ENCODE measurements around the gene RPTOR.

The RPTOR gene

DNA sequence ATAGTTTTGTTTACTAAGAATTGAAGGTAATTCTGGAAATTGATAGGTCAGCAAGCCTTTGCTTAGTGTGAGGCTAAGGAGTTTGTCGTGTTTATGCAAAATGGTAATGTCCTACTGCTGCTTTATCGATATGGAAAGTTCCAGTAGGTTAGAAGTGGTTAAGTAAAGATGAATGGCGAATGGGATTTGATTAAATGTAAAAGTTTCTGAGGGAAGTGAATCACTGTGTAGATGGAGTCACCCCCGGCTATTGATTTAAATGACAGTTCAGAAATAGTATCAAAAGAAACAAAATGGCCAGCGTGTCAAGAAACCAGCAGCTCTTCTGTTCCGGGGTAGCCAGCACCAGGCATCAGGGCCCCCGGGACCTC is 131.4 kb downstream of the RPTOR start:
- Histone ChIP-seq H3K9me3 (replicated peaks in 1 of 2; ENCODE audit: control insufficient read depth in 2 of 2, insufficient read depth in 1 of 2, low read depth in 1 of 2, low read length in 2 of 2) (no peaks in the 10 kb centered on the region), H3K27me3 (ENCODE audit: control insufficient read depth in 3 of 3, insufficient read depth in 3 of 3, low read depth in 1 of 3, low read length in 3 of 3) (no peaks in the 10 kb centered on the region), H2AFZ (ENCODE audit: low read length) (no peak overlapping the region), H3K27ac (replicated peaks; ENCODE audit: low read length) (no peak overlapping the region), H2BK5ac (ENCODE audit: low read length) (no peak overlapping the region), H4K8ac (ENCODE audit: low read depth, low read length) (no peak overlapping the region), H3K23ac (ENCODE audit: low read depth, low read length, poor library complexity) (no peak overlapping the region), H2BK120ac (ENCODE audit: low read depth, low read length) (no peak overlapping the region), H3K36me3 (replicated peaks in 1 of 2; ENCODE audit: control insufficient read depth in 2 of 2, insufficient read depth in 2 of 2, low read length in 2 of 2) (no peaks in the 10 kb centered on the region), H4K91ac (ENCODE audit: low read depth, low read length, poor library complexity) (no peak overlapping the region), H3K14ac (ENCODE audit: low read length) (no peak overlapping the region), H3K79me1 (ENCODE audit: low read depth, low read length) (no peaks in the 10 kb centered on the region), H3K9ac (ENCODE audit: low read depth, low read length, poor library complexity) (no peak overlapping the region), H3K4me1 (ENCODE audit: control insufficient read depth in 2 of 2, insufficient read depth in 1 of 2, low read depth in 1 of 2, low read length in 2 of 2) (peaks cover 7 to 22% of the 10 kb centered on the region in 2 donors), H3K18ac (ENCODE audit: low read length) (no peak overlapping the region), H3K4me3 (ENCODE audit: low read length in 2 of 2) (no peak overlapping the region), H2BK12ac (ENCODE audit: low read length) (no peak overlapping the region), H2AK5ac (ENCODE audit: low read depth, low read length) (no peak overlapping the region), H3K4ac (ENCODE audit: low read length) (no peak overlapping the region), H2BK15ac (ENCODE audit: low read length) (no peak overlapping the region), H3K4me2 (ENCODE audit: insufficient read depth, low read length, poor library complexity, severe bottlenecking) (no peak overlapping the region)
- 100% methylated on average over 1 to 2 of the region's 7 CpGs for WGBS, 2 donors (ENCODE audit: extremely low coverage in 2 of 2, insufficient read length in 2 of 2, insufficient replicate concordance in 1 of 2)
- DNase-seq (ENCODE audit: low spot score), result no peak

- Histone ChIP-seq H2BK120ac (ENCODE audit: low read depth, low read length) (no peak overlapping the region), H2BK5ac (ENCODE audit: low read length) (no peak overlapping the region), H3K4ac (ENCODE audit: low read length) (no peak overlapping the region), H2AFZ (ENCODE audit: low read length) (no peak overlapping the region), H2BK15ac (ENCODE audit: low read length) (no peak overlapping the region), H2AK5ac (ENCODE audit: low read depth, low read length) (peak overlapping the region; percentile 23), H3K9me3 (replicated peaks in 1 of 2; ENCODE audit: control insufficient read depth in 2 of 2, insufficient read depth in 1 of 2, low read depth in 1 of 2, low read length in 2 of 2) (no peaks in the 10 kb centered on the region), H3K27me3 (ENCODE audit: control insufficient read depth in 3 of 3, insufficient read depth in 3 of 3, low read depth in 1 of 3, low read length in 3 of 3) (no peaks in the 10 kb centered on the region), H3K79me1 (ENCODE audit: low read depth, low read length) (no peaks in the 10 kb centered on the region), H3K14ac (ENCODE audit: low read length) (no peak overlapping the region), H3K27ac (replicated peaks; ENCODE audit: low read length) (no peak overlapping the region), H3K4me1 (ENCODE audit: control insufficient read depth in 2 of 2, insufficient read depth in 1 of 2, low read depth in 1 of 2, low read length in 2 of 2) (peaks cover 7 to 22% of the 10 kb centered on the region in 2 donors), H4K8ac (ENCODE audit: low read depth, low read length) (no peak overlapping the region), H3K18ac (ENCODE audit: low read length) (peak overlapping the region; percentile 22), H3K4me3 (ENCODE audit: low read length in 2 of 2) (no peak overlapping the region), H3K9ac (ENCODE audit: low read depth, low read length, poor library complexity) (no peak overlapping the region), H3K23ac (ENCODE audit: low read depth, low read length, poor library complexity) (no peak overlapping the region), H3K36me3 (replicated peaks in 1 of 2; ENCODE audit: control insufficient read depth in 2 of 2, insufficient read depth in 2 of 2, low read length in 2 of 2) (no peaks in the 10 kb centered on the region), H3K4me2 (ENCODE audit: insufficient read depth, low read length, poor library complexity, severe bottlenecking) (no peak overlapping the region), H2BK12ac (ENCODE audit: low read length) (no peak overlapping the region), H4K91ac (ENCODE audit: low read depth, low read length, poor library complexity) (no peak overlapping the region)
- DNase-seq (ENCODE audit: low spot score), result no peak
- no CpG with 5 or more reads among the region's 9 CpGs for WGBS, 2 donors (ENCODE audit: extremely low coverage in 2 of 2, insufficient read length in 2 of 2, insufficient replicate concordance in 1 of 2)
These were observed 131.9 kb downstream of the RPTOR start for GRCh38 chr17:80676564-80676963.

- Histone ChIP-seq H2BK5ac (ENCODE audit: low read length) (no peak overlapping the region), H3K36me3 (replicated peaks in 1 of 2; ENCODE audit: control insufficient read depth in 2 of 2, insufficient read depth in 2 of 2, low read length in 2 of 2) (no peaks in the 10 kb centered on the region), H3K4me2 (ENCODE audit: insufficient read depth, low read length, poor library complexity, severe bottlenecking) (no peak overlapping the region), H3K18ac (ENCODE audit: low read length) (no peak overlapping the region), H2BK12ac (ENCODE audit: low read length) (no peak overlapping the region), H3K4ac (ENCODE audit: low read length) (no peak overlapping the region), H3K14ac (ENCODE audit: low read length) (no peak overlapping the region), H3K4me3 (ENCODE audit: low read length in 2 of 2) (no peak overlapping the region), H3K9me3 (replicated peaks in 1 of 2; ENCODE audit: control insufficient read depth in 2 of 2, insufficient read depth in 1 of 2, low read depth in 1 of 2, low read length in 2 of 2) (no peaks in the 10 kb centered on the region), H3K79me1 (ENCODE audit: low read depth, low read length) (no peaks in the 10 kb centered on the region), H2BK120ac (ENCODE audit: low read depth, low read length) (no peak overlapping the region), H2BK15ac (ENCODE audit: low read length) (no peak overlapping the region), H3K4me1 (ENCODE audit: control insufficient read depth in 2 of 2, insufficient read depth in 1 of 2, low read depth in 1 of 2, low read length in 2 of 2) (peaks cover 7 to 22% of the 10 kb centered on the region in 2 donors), H4K8ac (ENCODE audit: low read depth, low read length) (no peak overlapping the region), H2AK5ac (ENCODE audit: low read depth, low read length) (no peak overlapping the region), H3K23ac (ENCODE audit: low read depth, low read length, poor library complexity) (no peak overlapping the region), H3K27me3 (ENCODE audit: control insufficient read depth in 3 of 3, insufficient read depth in 3 of 3, low read depth in 1 of 3, low read length in 3 of 3) (no peaks in the 10 kb centered on the region), H4K91ac (ENCODE audit: low read depth, low read length, poor library complexity) (no peak overlapping the region), H2AFZ (ENCODE audit: low read length) (no peak overlapping the region), H3K9ac (ENCODE audit: low read depth, low read length, poor library complexity) (no peak overlapping the region), H3K27ac (replicated peaks; ENCODE audit: low read length) (no peak overlapping the region)
- WGBS, 2 donors (ENCODE audit: extremely low coverage in 2 of 2, insufficient read length in 2 of 2, insufficient replicate concordance in 1 of 2), result no CpG with 5 or more reads among the region's 3 CpGs
- no peak for DNase-seq (ENCODE audit: low spot score)
These were observed 132.6 kb downstream of the RPTOR start for GRCh38 chr17:80677214-80677756.

DNA sequence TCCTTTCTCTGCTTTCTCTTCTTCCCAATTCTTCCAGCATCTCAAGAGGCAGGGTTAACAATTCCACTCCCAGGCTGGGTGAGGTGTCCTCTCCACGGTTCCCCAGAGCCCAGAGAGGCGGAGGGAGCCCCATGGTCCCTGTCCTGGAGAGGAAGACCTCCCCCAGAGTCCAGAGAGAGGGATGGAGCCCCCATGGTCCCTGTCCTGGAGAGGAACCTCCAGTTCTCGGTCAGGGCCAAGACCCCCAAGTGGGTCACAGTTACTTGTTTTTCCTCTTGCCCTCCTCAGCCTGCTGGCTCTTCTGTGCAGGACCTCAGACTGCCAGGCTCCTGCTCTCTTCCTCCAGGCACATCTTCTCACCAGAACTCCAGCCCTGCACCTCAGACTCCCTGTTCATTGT is 135.2 kb downstream of the RPTOR start:
- H4K8ac ChIP-seq (ENCODE audit: low read depth, low read length), result no peak overlapping the region
- no peak overlapping the region for H2BK5ac ChIP-seq (ENCODE audit: low read length)
- WGBS, 2 donors (ENCODE audit: extremely low coverage in 2 of 2, insufficient read length in 2 of 2, insufficient replicate concordance in 1 of 2), result no CpG with 5 or more reads among the region's 3 CpGs
- H3K23ac ChIP-seq (ENCODE audit: low read depth, low read length, poor library complexity), result no peak overlapping the region
- H3K18ac ChIP-seq (ENCODE audit: low read length), result peak overlapping the region; percentile 6
- peak overlapping the region; percentile 9 for H2AK5ac ChIP-seq (ENCODE audit: low read depth, low read length)
- H3K9ac ChIP-seq (ENCODE audit: low read depth, low read length, poor library complexity), result no peak overlapping the region
- no peak overlapping the region for H4K91ac ChIP-seq (ENCODE audit: low read depth, low read length, poor library complexity)
- H3K79me1 ChIP-seq (ENCODE audit: low read depth, low read length), result no peaks in the 10 kb centered on the region
- H3K4me3 ChIP-seq (ENCODE audit: low read length in 2 of 2), result no peak overlapping the region
- H3K9me3 ChIP-seq (replicated peaks in 1 of 2; ENCODE audit: control insufficient read depth in 2 of 2, insufficient read depth in 1 of 2, low read depth in 1 of 2, low read length in 2 of 2), result no peaks in the 10 kb centered on the region
- H3K36me3 ChIP-seq (replicated peaks in 1 of 2; ENCODE audit: control insufficient read depth in 2 of 2, insufficient read depth in 2 of 2, low read length in 2 of 2), result peaks cover 0 to 4% of the 10 kb centered on the region in 2 donors
- H3K14ac ChIP-seq (ENCODE audit: low read length), result no peak overlapping the region
- H2BK120ac ChIP-seq (ENCODE audit: low read depth, low read length), result no peak overlapping the region
- H3K4me2 ChIP-seq (ENCODE audit: insufficient read depth, low read length, poor library complexity, severe bottlenecking), result no peak overlapping the region
- DNase-seq (ENCODE audit: low spot score), result no peak
- H3K4ac ChIP-seq (ENCODE audit: low read length), result no peak overlapping the region
- no peak overlapping the region for H2BK12ac ChIP-seq (ENCODE audit: low read length)
- no peak overlapping the region for H2AFZ ChIP-seq (ENCODE audit: low read length)
- no peaks in the 10 kb centered on the region for H3K27me3 ChIP-seq (ENCODE audit: control insufficient read depth in 3 of 3, insufficient read depth in 3 of 3, low read depth in 1 of 3, low read length in 3 of 3)
- H3K4me1 ChIP-seq (ENCODE audit: control insufficient read depth in 2 of 2, insufficient read depth in 1 of 2, low read depth in 1 of 2, low read length in 2 of 2), result peaks cover 7 to 8% of the 10 kb centered on the region in 2 donors
- H2BK15ac ChIP-seq (ENCODE audit: low read length), result no peak overlapping the region
- no peak overlapping the region for H3K27ac ChIP-seq (replicated peaks; ENCODE audit: low read length)

Measured in neuronal stem cell (in vitro differentiated cells).